ENCODE data around the gene CHID1. TPM values are rescaled to one million over a fixed set of nuclear protein-coding genes. Genes with fewer than 3 reads are reported as not detected.

The CHID1 gene
- total RNA-seq, 1 experiment from 2014 or later, result 85.6 TPM

DNA sequence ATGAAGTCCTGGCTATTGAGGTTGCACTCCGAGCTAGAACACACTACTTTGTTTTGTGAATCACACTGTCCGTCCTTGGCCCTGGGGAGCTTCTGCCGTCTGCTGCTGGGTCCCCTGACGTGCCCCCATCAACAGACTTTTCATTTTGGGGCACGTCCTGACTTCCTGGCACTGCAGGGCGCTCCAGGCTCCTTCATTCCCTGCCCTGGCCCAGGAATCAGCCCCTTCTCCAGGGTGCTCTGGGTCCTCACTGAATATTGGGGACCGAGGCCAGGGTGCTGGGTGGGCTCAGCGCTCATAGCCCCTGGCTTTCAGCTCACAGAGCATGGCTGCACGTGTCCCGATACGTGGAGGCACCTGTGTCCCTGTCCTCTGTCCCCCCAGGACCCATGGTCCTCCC, 45.7 kb downstream of the CHID1 start:
- Histone ChIP-seq H3K9me2 (ENCODE audit: insufficient read depth) (no peaks in the 10 kb centered on the region), H3K4me1 (replicated peaks; ENCODE audit: insufficient read depth) (no peaks in the 10 kb centered on the region), H2AFZ (no peak overlapping the region), H3K9me3 (ENCODE audit: insufficient read depth, low read depth) (no peaks in the 10 kb centered on the region), H3K27me3 (ENCODE audit: insufficient read depth, low read depth) (no peaks in the 10 kb centered on the region), H4K20me1 (ENCODE audit: insufficient read depth) (no peaks in the 10 kb centered on the region; the same call in 1 of the 2 replicates), H3K4me3 (no peak overlapping the region), H3F3A (ENCODE audit: insufficient read depth, low read depth) (no peaks in the 10 kb centered on the region), H3K27ac (no peak overlapping the region), H3K36me3 (ENCODE audit: low read depth) (no peaks in the 10 kb centered on the region), H3K4me2 (no peak overlapping the region), H3K79me2 (ENCODE audit: low read depth) (no peaks in the 10 kb centered on the region)
- BruUV-seq (replicated peaks), result no TSS peak
- ChIA-PET POLR2A (ENCODE audit: unreplicated experiment) (no interaction called here), CTCF (no interaction called here)
- intact Hi-C loops (cut with micrococcal nuclease; ENCODE audit: unreplicated experiment), result no loop called here
- TF ChIP-seq, protein P1, sequence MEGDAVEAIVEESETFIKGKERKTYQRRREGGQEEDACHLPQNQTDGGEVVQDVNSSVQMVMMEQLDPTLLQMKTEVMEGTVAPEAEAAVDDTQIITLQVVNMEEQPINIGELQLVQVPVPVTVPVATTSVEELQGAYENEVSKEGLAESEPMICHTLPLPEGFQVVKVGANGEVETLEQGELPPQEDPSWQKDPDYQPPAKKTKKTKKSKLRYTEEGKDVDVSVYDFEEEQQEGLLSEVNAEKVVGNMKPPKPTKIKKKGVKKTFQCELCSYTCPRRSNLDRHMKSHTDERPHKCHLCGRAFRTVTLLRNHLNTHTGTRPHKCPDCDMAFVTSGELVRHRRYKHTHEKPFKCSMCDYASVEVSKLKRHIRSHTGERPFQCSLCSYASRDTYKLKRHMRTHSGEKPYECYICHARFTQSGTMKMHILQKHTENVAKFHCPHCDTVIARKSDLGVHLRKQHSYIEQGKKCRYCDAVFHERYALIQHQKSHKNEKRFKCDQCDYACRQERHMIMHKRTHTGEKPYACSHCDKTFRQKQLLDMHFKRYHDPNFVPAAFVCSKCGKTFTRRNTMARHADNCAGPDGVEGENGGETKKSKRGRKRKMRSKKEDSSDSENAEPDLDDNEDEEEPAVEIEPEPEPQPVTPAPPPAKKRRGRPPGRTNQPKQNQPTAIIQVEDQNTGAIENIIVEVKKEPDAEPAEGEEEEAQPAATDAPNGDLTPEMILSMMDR (conservative IDR thresholded peaks at IDR 0.05), result no peak
- no peak for TF ChIP-seq EZH2 (IDR thresholded peaks at IDR 0.05; ENCODE audit: low read depth)
- DNase-seq, result no peak

GRCh38 chr11:863910-864827, 46.4 kb downstream of the CHID1 start:
- Histone ChIP-seq H2AFZ (no peak overlapping the region), H3K9me3 (ENCODE audit: insufficient read depth, low read depth) (no peaks in the 10 kb centered on the region), H3K27me3 (ENCODE audit: insufficient read depth, low read depth) (no peaks in the 10 kb centered on the region), H3K27ac (no peak overlapping the region), H3K9me2 (ENCODE audit: insufficient read depth) (no peaks in the 10 kb centered on the region), H3K4me2 (no peak overlapping the region), H3K4me1 (replicated peaks; ENCODE audit: insufficient read depth) (no peaks in the 10 kb centered on the region), H3K4me3 (no peak overlapping the region), H4K20me1 (ENCODE audit: insufficient read depth) (no peaks in the 10 kb centered on the region; the same call in 1 of the 2 replicates), H3F3A (ENCODE audit: insufficient read depth, low read depth) (no peaks in the 10 kb centered on the region), H3K79me2 (ENCODE audit: low read depth) (no peaks in the 10 kb centered on the region), H3K36me3 (ENCODE audit: low read depth) (no peaks in the 10 kb centered on the region)
- no TSS peak for BruUV-seq (replicated peaks)
- ChIA-PET CTCF (no interaction called here), POLR2A (ENCODE audit: unreplicated experiment) (no interaction called here)
- TF ChIP-seq, protein P1 (conservative IDR thresholded peaks at IDR 0.05), result no peak
- no peak for TF ChIP-seq EZH2 (IDR thresholded peaks at IDR 0.05; ENCODE audit: low read depth)
- intact Hi-C loops (cut with micrococcal nuclease; ENCODE audit: unreplicated experiment), result no loop called here
- no peak for DNase-seq

DNA sequence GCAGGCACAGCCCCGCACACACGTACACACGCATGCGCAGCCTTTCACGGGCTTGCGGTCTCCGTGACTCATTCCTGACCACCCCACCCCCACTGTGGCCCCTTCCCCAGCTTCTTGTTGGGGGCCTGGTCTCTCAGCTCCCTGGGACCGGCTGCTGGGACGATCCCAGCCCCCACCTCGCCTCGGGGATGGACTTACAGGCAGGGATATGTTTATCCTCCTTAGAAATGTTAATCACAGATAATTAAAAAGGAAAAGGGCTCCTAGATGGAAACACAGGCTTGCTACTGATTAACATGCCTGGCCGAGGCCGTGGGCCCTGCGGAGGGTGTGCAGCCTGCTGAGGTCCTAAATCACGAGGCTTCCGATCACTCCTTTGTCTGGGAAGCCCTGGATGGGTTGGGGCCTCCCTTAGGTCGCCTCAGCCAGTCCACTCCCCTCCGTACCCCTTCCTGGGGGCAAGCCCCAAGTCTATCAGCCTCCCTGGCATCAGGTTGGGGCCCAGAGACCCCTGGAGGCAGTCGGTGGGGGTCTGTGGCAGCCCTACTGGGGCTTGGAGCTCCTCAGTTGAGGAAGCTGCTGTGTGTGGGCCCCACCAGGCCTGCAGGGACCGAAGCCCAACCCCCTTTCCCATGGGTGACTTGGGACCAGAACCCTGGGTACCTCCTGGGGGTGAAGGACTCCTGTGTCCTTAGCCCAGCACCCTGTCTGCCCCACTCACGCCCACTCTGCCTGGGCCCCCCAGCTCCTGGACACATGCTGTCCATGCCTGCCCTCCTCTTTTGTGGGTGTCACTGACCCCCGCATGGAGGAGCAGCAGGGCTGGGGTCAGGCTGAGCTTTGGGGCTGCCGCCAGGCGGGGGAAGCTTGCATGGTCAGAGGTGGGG, 47.3 kb downstream of the CHID1 start:
- CTCF ChIA-PET, result no interaction called here
- Histone ChIP-seq H3K36me3 (ENCODE audit: low read depth) (no peaks in the 10 kb centered on the region), H3K27ac (no peak overlapping the region)

More for the DNA sequence above, 47.3 kb downstream of the CHID1 start:
- no peaks in the 10 kb centered on the region for H3K79me2 ChIP-seq (ENCODE audit: low read depth)
- H3K4me3 ChIP-seq, result no peak overlapping the region
- TF ChIP-seq, protein P1 (conservative IDR thresholded peaks at IDR 0.05), result no peak
- TF ChIP-seq EZH2 (IDR thresholded peaks at IDR 0.05; ENCODE audit: low read depth), result no peak
- intact Hi-C loops (cut with micrococcal nuclease; ENCODE audit: unreplicated experiment), result no loop called here
- H3K4me1 ChIP-seq (replicated peaks; ENCODE audit: insufficient read depth), result no peaks in the 10 kb centered on the region
- no peak overlapping the region for H3K4me2 ChIP-seq
- POLR2A ChIA-PET (ENCODE audit: unreplicated experiment), result no interaction called here
- no TSS peak for BruUV-seq (replicated peaks)
- DNase-seq, result no peak
- H3K9me3 ChIP-seq (ENCODE audit: insufficient read depth, low read depth), result no peaks in the 10 kb centered on the region
- H3K27me3 ChIP-seq (ENCODE audit: insufficient read depth, low read depth), result no peaks in the 10 kb centered on the region
- no peaks in the 10 kb centered on the region; the same call in 1 of the 2 replicates for H4K20me1 ChIP-seq (ENCODE audit: insufficient read depth)
- no peaks in the 10 kb centered on the region for H3F3A ChIP-seq (ENCODE audit: insufficient read depth, low read depth)
- no peaks in the 10 kb centered on the region for H3K9me2 ChIP-seq (ENCODE audit: insufficient read depth)
- H2AFZ ChIP-seq, result no peak overlapping the region

All from PC-9 (cell line).